ENCODE results near the gene FBXL4.

FBXL4 gene

GRCh38 chr6:98875375-98875774, 72.4 kb downstream of the FBXL4 start:
- H3K9me3 ChIP-seq (ENCODE audit: insufficient read depth, low read depth, low read length) = no peaks in the 10 kb centered on the region
- no peaks in the 10 kb centered on the region for H3F3A ChIP-seq (ENCODE audit: low read depth)
- no peaks in the 10 kb centered on the region; the same call in 1 of the 2 replicates for H3K36me3 ChIP-seq (ENCODE audit: insufficient read depth, low read length)
- H4K20me1 ChIP-seq (ENCODE audit: insufficient read depth, low read length, poor library complexity, severe bottlenecking) = no peaks in the 10 kb centered on the region
- no peaks in the 10 kb centered on the region for H3K9me2 ChIP-seq (replicated peaks; ENCODE audit: low read depth, low read length)
- no peak for TF ChIP-seq EZH2phosphoT487 (IDR thresholded peaks at IDR 0.05; ENCODE audit: borderline replicate concordance)
- TF ChIP-seq CTCF (conservative IDR thresholded peaks at IDR 0.05; ENCODE audit: low read length) = no peak
- no peak overlapping the region for H3K9ac ChIP-seq (ENCODE audit: low read depth, low read length, poor library complexity, severe bottlenecking)
- H3K4me2 ChIP-seq (ENCODE audit: low read depth, low read length, poor library complexity, severe bottlenecking) = no peak overlapping the region
- H3K27me3 ChIP-seq (ENCODE audit: insufficient read depth, low read length, poor library complexity, severe bottlenecking) = no peaks in the 10 kb centered on the region
- H3K79me2 ChIP-seq (ENCODE audit: insufficient read depth, low read length) = no peaks in the 10 kb centered on the region
- no peaks in the 10 kb centered on the region for H3K4me1 ChIP-seq (ENCODE audit: insufficient read depth, low read length, poor library complexity, severe bottlenecking)
- H3K4me3 ChIP-seq (ENCODE audit: low read length, poor library complexity, severe bottlenecking) = no peak overlapping the region
- no peak overlapping the region for H2AFZ ChIP-seq (ENCODE audit: low read length)

DNA sequence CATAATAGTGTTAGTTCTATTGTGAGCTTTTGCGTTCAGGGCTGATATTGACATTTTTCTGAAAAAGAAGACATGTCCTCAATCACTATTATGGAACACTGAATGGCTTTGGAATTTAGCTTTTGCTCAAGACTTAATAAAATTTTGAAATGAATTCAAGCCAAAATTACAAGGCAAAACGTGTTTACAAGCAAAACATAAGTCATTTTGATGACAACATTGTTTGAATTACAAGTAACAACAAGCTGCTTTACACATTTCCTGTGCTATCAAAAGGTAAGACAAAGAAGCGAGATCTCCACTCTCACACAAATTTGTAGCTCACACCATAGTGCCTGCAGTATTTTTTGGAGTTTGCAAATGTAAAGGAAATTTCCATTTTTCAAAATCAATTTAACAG, 75.9 kb downstream of the FBXL4 start:
- Histone ChIP-seq H3K79me2 (ENCODE audit: insufficient read depth, low read length) (no peaks in the 10 kb centered on the region), H3K4me2 (ENCODE audit: low read depth, low read length, poor library complexity, severe bottlenecking) (no peak overlapping the region), H3F3A (ENCODE audit: low read depth) (no peaks in the 10 kb centered on the region), H3K4me1 (ENCODE audit: insufficient read depth, low read length, poor library complexity, severe bottlenecking) (no peaks in the 10 kb centered on the region), H2AFZ (ENCODE audit: low read length) (no peak overlapping the region), H3K27me3 (ENCODE audit: insufficient read depth, low read length, poor library complexity, severe bottlenecking) (no peaks in the 10 kb centered on the region), H3K9me3 (ENCODE audit: insufficient read depth, low read depth, low read length) (no peaks in the 10 kb centered on the region), H3K9me2 (replicated peaks; ENCODE audit: low read depth, low read length) (no peaks in the 10 kb centered on the region), H4K20me1 (ENCODE audit: insufficient read depth, low read length, poor library complexity, severe bottlenecking) (no peaks in the 10 kb centered on the region), H3K4me3 (ENCODE audit: low read length, poor library complexity, severe bottlenecking) (no peak overlapping the region), H3K36me3 (ENCODE audit: insufficient read depth, low read length) (no peaks in the 10 kb centered on the region; the same call in 1 of the 2 replicates), H3K9ac (ENCODE audit: low read depth, low read length, poor library complexity, severe bottlenecking) (no peak overlapping the region)
- TF ChIP-seq EZH2phosphoT487 (IDR thresholded peaks at IDR 0.05; ENCODE audit: borderline replicate concordance) (no peak), CTCF (conservative IDR thresholded peaks at IDR 0.05; ENCODE audit: low read length) (no peak)

GRCh38 chr6:98871057-98871456, 76.7 kb downstream of the FBXL4 start:
- TF ChIP-seq EZH2phosphoT487 (IDR thresholded peaks at IDR 0.05; ENCODE audit: borderline replicate concordance) (no peak), CTCF (conservative IDR thresholded peaks at IDR 0.05; ENCODE audit: low read length) (no peak)
- Histone ChIP-seq H3K36me3 (ENCODE audit: insufficient read depth, low read length) (no peaks in the 10 kb centered on the region; the same call in 1 of the 2 replicates), H3K9ac (ENCODE audit: low read depth, low read length, poor library complexity, severe bottlenecking) (no peak overlapping the region), H3F3A (ENCODE audit: low read depth) (no peaks in the 10 kb centered on the region), H3K9me2 (replicated peaks; ENCODE audit: low read depth, low read length) (no peaks in the 10 kb centered on the region), H3K9me3 (ENCODE audit: insufficient read depth, low read depth, low read length) (no peaks in the 10 kb centered on the region), H3K4me3 (ENCODE audit: low read length, poor library complexity, severe bottlenecking) (no peak overlapping the region), H2AFZ (ENCODE audit: low read length) (no peak overlapping the region), H3K4me1 (ENCODE audit: insufficient read depth, low read length, poor library complexity, severe bottlenecking) (no peaks in the 10 kb centered on the region), H3K27me3 (ENCODE audit: insufficient read depth, low read length, poor library complexity, severe bottlenecking) (no peaks in the 10 kb centered on the region), H3K79me2 (ENCODE audit: insufficient read depth, low read length) (no peaks in the 10 kb centered on the region), H4K20me1 (ENCODE audit: insufficient read depth, low read length, poor library complexity, severe bottlenecking) (no peaks in the 10 kb centered on the region), H3K4me2 (ENCODE audit: low read depth, low read length, poor library complexity, severe bottlenecking) (no peak overlapping the region)
